ENCODE measurements around the gene CCDC196. TPM values are rescaled to one million over a fixed set of nuclear protein-coding genes. Genes with fewer than 3 reads are reported as not detected.
A peak's percentile ranks its signal among the peaks of the same experiment; 100 is the strongest.

The CCDC196 gene
- total and polyA plus RNA-seq, 5 experiments from 2014 or later: not detected

- peaks cover 0 to 13% (median 9%) of the 10 kb centered on the region in 3 donors for H3K36me3 Mint-ChIP-seq
- H3K27me3 Mint-ChIP-seq: no peaks in the 10 kb centered on the region
- H3K9me3 Mint-ChIP-seq: peaks cover 0 to 6% (median 1%) of the 10 kb centered on the region in 9 donors
- DNase-seq (no peak), ATAC-seq (no peak)
- H3K4me3 Mint-ChIP-seq: no peak overlapping the region
- peaks cover 0 to 3% (median 0%) of the 10 kb centered on the region in 4 donors for H3K4me1 Mint-ChIP-seq
- H3K27ac Mint-ChIP-seq: no peak overlapping the region
- POLR2A ChIA-PET: no interaction called here
These were observed 9.2 kb upstream of the CCDC196 start for GRCh38 chr14:66476964-66477363.

DNA sequence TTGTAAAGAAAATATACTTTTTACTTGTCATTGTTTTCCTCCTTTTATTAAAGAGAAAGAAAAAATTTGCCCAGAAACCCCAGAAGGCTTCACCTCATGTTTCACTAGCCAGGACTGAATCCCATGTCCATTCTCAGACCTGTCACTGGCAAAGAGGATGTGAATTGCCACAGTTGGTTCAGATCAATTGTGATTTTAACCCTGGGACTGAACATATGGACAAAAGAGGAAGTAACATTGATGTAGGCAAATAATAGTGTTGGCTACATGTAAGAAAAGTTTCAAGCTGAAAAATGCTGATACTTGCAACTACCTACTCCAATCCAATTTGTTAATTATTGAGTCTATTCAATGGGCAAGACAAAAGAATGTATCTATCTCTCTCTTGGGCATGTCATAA lies 8.6 kb upstream of the CCDC196 start:
- H3K4me1 Mint-ChIP-seq: peaks cover 0 to 3% (median 0%) of the 10 kb centered on the region in 4 donors

GRCh38 chr14:66482873-66483272 lies 3.3 kb upstream of the CCDC196 start:
- Mint-ChIP-seq H3K4me3 (no peak overlapping the region), H3K27me3 (no peaks in the 10 kb centered on the region), H3K36me3 (peaks cover 0 to 4% (median 2%) of the 10 kb centered on the region in 3 donors), H3K4me1 (peaks cover 0 to 5% (median 1%) of the 10 kb centered on the region in 4 donors), H3K9me3 (no peaks in the 10 kb centered on the region), H3K27ac (no peak overlapping the region)
- no peak for ATAC-seq
- POLR2A ChIA-PET: no interaction called here
- DNase-seq: no peak

More for the DNA sequence above, 8.6 kb upstream of the CCDC196 start:
- no peak overlapping the region for H3K4me3 Mint-ChIP-seq
- no peaks in the 10 kb centered on the region for H3K27me3 Mint-ChIP-seq
- DNase-seq (no peak), ATAC-seq (no peak)
- POLR2A ChIA-PET: no interaction called here
- H3K36me3 Mint-ChIP-seq: peaks cover 0 to 8% (median 7%) of the 10 kb centered on the region in 3 donors
- H3K9me3 Mint-ChIP-seq: peaks cover 0 to 3% (median 0%) of the 10 kb centered on the region in 9 donors
- H3K27ac Mint-ChIP-seq: no peak overlapping the region

GRCh38 chr14:66483322-66483721 lies 2.8 kb upstream of the CCDC196 start:
- POLR2A ChIA-PET: no interaction called here
- Mint-ChIP-seq H3K36me3 (peaks cover 0 to 4% (median 2%) of the 10 kb centered on the region in 3 donors), H3K27me3 (no peaks in the 10 kb centered on the region), H3K4me1 (peaks cover 0 to 5% (median 1%) of the 10 kb centered on the region in 4 donors), H3K9me3 (no peaks in the 10 kb centered on the region), H3K27ac (no peak overlapping the region), H3K4me3 (no peak overlapping the region)
- no peak for ATAC-seq
- no peak for DNase-seq

DNA sequence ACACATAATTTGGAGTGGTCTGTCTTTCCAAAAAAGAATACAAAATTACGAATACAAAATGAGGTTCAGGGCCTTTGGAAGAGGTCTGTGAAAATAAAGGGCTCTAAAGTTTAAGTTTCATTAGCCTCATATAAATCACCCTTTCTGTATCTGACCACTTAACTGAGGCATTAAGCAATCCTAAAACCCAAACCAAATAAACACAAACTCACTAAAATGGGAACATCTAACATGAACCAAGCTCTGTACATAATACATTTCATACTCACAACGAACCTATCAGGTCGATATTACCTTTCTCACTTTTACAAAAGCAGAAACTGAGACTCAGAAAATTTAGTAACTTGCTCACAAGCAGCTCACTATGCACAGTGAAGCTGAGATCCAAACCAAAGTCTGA lies 1.1 kb upstream of the CCDC196 start:
- ATAC-seq (no peak), DNase-seq (no peak)
- POLR2A ChIA-PET: no interaction called here
- Mint-ChIP-seq H3K4me1 (peaks cover 0 to 5% (median 0%) of the 10 kb centered on the region in 4 donors), H3K27ac (no peak overlapping the region), H3K36me3 (peaks cover 0 to 4% (median 2%) of the 10 kb centered on the region in 3 donors), H3K27me3 (no peaks in the 10 kb centered on the region), H3K9me3 (no peaks in the 10 kb centered on the region), H3K4me3 (no peak overlapping the region)

DNA sequence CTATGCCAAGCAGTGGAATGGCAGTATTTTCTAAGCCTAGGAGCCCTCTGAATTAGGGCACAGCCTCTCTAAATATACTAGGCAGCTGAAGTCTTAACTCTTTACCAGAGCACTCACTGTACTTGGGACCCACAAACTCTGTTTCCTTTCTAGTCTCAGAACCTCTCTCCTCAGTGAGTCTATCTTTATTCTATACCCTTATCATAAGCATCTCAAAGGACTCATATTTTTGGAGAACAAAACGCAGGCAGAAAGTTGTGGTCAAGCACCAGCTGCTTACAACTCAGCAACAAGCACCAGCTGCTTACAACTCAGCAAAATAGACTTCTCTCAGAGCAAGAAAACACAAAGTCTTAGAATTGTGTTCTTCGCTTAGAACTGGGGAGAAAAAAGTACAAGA lies 993 bp downstream of the CCDC196 start:
- no peak overlapping the region for H3K4me3 Mint-ChIP-seq

DNA sequence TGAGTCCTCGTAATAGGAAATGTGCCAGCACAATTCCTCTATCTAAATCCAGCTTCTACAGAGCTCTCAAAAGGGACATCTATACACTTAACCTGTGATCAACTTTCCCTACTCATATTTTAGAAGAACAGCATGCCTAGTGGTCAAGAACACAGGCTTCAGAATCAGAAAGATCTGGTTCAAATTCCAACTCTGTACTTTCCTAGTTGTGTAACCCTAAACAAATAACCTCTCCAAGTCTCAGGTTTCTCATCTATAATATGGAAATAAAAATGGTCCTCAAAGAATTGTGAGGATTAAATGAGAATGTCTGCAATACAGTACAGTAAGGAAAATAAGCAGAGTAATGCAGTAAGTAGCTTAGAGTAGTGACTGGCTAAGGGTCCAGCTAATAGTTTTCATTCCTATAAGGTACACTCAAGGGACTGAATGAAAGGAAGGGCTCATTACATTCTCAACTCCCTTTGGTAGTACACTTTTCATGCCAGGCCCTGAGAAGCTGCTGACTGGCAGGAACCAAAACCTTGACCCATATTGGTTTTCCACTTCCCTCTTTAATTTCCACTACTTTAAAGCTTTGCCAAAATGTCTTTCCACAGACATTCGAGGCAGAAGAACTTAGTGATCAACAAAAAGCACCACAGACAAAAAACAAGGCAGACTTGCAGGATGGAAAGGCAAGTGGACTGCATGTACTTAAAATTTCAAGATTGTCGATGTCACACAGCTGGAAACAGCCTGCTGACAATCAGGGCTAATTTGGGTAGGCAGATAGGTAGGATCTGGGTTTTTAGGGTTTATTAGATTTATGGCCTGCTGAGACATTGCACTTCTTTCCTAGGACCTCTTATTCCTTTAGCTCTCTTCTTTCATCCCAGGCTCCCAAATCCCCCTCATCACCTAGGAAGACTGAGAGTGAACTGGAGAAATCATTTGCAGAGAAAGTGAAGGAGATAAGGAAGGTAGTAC lies 4.3 kb downstream of the CCDC196 start:
- Mint-ChIP-seq H3K36me3 (peaks cover 0 to 2% (median 0%) of the 10 kb centered on the region in 3 donors), H3K9me3 (no peaks in the 10 kb centered on the region), H3K27me3 (no peaks in the 10 kb centered on the region), H3K4me1 (peaks cover under 1 to 2% (median 1%) of the 10 kb centered on the region in 4 donors), H3K27ac (no peak overlapping the region), H3K4me3 (no peak overlapping the region)
- ATAC-seq: no peak
- POLR2A ChIA-PET: no interaction called here
- DNase-seq: no peak

More for the DNA sequence above, 993 bp downstream of the CCDC196 start:
- no peak overlapping the region for H3K27ac Mint-ChIP-seq
- POLR2A ChIA-PET: no interaction called here
- peaks cover 0 to 5% (median 0%) of the 10 kb centered on the region in 4 donors for H3K4me1 Mint-ChIP-seq
- H3K27me3 Mint-ChIP-seq: no peaks in the 10 kb centered on the region
- H3K36me3 Mint-ChIP-seq: peaks cover 0 to 4% (median 2%) of the 10 kb centered on the region in 3 donors
- no peaks in the 10 kb centered on the region for H3K9me3 Mint-ChIP-seq
- DNase-seq (no peak), ATAC-seq (no peak)

GRCh38 chr14:66493750-66494149 lies 7.6 kb downstream of the CCDC196 start:
- DNase-seq: no peak
- no peak overlapping the region for H3K27ac Mint-ChIP-seq
- no peak for ATAC-seq
- no peaks in the 10 kb centered on the region for H3K9me3 Mint-ChIP-seq
- no peaks in the 10 kb centered on the region for H3K27me3 Mint-ChIP-seq
- no peaks in the 10 kb centered on the region for H3K36me3 Mint-ChIP-seq
- H3K4me3 Mint-ChIP-seq: no peak overlapping the region
- POLR2A ChIA-PET: no interaction called here
- H3K4me1 Mint-ChIP-seq: peaks cover 10 to 26% (median 21%) of the 10 kb centered on the region in 4 donors

DNA sequence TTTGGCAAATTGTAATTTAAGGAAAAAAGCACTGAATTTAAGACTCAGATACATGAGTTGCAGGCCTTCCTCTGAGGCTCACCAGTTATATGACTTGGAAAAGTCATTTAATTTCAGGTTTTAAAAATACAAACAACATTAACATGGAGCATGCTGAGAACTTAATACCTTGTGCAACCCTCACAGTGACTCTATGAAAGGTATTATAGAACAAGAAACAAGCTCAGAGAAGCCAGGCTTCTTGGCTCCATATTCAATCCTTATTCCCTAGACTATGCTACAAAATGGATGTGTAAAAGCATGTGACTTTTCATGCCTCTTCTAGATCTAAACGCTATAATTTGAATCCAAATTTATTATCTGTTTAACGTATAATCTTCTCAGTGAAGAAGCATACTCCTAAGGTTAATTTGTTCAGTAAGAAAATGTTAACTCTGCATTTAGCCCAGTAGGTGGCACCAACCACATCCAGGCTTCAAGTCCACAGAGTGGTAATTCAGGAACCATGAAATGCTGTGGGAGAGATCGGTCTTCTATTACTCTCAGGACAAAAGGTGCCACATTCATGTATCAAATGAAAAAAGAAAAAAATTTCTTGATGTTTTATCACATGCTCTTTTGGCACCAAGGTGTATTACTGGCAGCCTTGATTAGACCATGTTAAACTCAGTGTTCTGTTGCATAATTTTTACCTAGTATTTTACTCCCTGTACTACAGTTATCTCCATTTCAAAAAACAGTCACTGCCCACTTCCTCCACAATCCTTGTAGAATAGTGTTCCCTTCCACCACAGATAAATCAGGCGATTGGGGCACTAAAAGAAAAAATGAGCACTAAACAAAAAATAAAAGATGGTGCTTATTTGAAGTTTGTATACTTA lies 9.3 kb downstream of the CCDC196 start:
- peak overlapping the region in 5 of 10 donors; percentile 4 to 70 (median 52) for H3K4me3 Mint-ChIP-seq

DNA sequence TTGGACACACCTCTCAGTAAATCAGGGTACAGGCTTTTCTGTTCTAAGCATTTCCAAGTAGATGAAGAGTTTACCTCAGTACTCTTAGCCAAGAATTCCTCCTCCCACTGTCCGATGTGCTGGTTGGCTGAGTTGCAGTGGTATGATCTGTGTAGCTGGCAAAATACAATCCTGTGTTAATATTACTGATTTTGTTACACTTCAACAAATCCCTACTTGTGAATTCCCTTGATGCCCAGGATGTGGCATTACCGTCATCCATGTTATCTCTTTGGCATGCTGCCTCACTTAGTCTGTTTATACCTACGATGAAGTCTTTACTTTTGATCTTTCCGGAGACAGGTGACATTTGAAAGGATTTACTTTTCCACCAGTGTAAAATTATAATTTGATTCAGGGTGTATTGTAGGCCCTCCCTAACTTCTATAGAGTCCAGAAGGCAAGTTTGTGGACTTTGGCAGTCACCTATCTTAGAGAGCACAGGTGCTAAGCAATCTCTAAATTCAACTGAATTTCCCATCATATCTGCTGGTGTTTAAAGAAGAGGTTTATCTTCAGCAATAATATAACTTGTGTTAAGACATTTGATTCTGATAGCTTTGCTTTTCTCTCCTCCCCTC lies 10.1 kb downstream of the CCDC196 start:
- H3K27ac Mint-ChIP-seq: peak overlapping the region in 4 of 10 donors; percentile 12 to 61 (median 35)
- H3K9me3 Mint-ChIP-seq: no peaks in the 10 kb centered on the region
- ATAC-seq: no peak
- H3K27me3 Mint-ChIP-seq: no peaks in the 10 kb centered on the region
- POLR2A ChIA-PET: no interaction called here
- DNase-seq: no peak
- H3K36me3 Mint-ChIP-seq: no peaks in the 10 kb centered on the region
- H3K4me3 Mint-ChIP-seq: peak overlapping the region in 6 of 10 donors; percentile 26 to 70 (median 48)
- peaks cover 10 to 26% (median 21%) of the 10 kb centered on the region in 4 donors for H3K4me1 Mint-ChIP-seq

More for the DNA sequence above, 9.3 kb downstream of the CCDC196 start:
- ATAC-seq (peak; percentile 78 to 82), DNase-seq (peak in 8 of 10 donors; percentile 3 to 63 (median 26))
- Mint-ChIP-seq H3K27me3 (no peaks in the 10 kb centered on the region), H3K27ac (peak overlapping the region in 3 of 10 donors; percentile 1 to 15 (median 6)), H3K9me3 (no peaks in the 10 kb centered on the region), H3K36me3 (no peaks in the 10 kb centered on the region), H3K4me1 (peaks cover 10 to 26% (median 21%) of the 10 kb centered on the region in 4 donors)
- POLR2A ChIA-PET: interaction anchor here (0.5 kb wide), 1 partner anchor 653 kb away, joined by 3 read pairs; no protein-coding TSS in a partner anchor

GRCh38 chr14:66496911-66497310 lies 10.7 kb downstream of the CCDC196 start:
- POLR2A ChIA-PET: no interaction called here
- H3K4me3 Mint-ChIP-seq: peak overlapping the region in 9 of 10 donors; percentile 26 to 76 (median 58)

GRCh38 chr14:66498311-66498710 lies 12.1 kb downstream of the CCDC196 start:
- ATAC-seq (no peak), DNase-seq (no peak)
- no peaks in the 10 kb centered on the region for H3K9me3 Mint-ChIP-seq
- no peak overlapping the region for H3K27ac Mint-ChIP-seq
- H3K4me1 Mint-ChIP-seq: peaks cover 11 to 26% (median 21%) of the 10 kb centered on the region in 4 donors
- H3K36me3 Mint-ChIP-seq: peaks cover 0 to 2% (median 0%) of the 10 kb centered on the region in 3 donors
- no peaks in the 10 kb centered on the region for H3K27me3 Mint-ChIP-seq
- POLR2A ChIA-PET: no interaction called here
- no peak overlapping the region for H3K4me3 Mint-ChIP-seq

More at GRCh38 chr14:66496911-66497310, 10.7 kb downstream of the CCDC196 start:
- ATAC-seq (peak; percentile 57 to 65), DNase-seq (peak in 3 of 10 donors; percentile 10 to 33 (median 17))
- Mint-ChIP-seq H3K36me3 (no peaks in the 10 kb centered on the region), H3K27ac (peak overlapping the region in 5 of 10 donors; percentile 12 to 72 (median 55)), H3K4me1 (peaks cover 10 to 26% (median 21%) of the 10 kb centered on the region in 4 donors), H3K9me3 (no peaks in the 10 kb centered on the region), H3K27me3 (no peaks in the 10 kb centered on the region)

Measured in naive thymus-derived CD8-positive, alpha-beta T cell (primary cell).